Adipose tissue (tissue), 3 donors: Measurements from ENCODE around the gene SHKBP1. TPM values are rescaled to one million over a fixed set of nuclear protein-coding genes. Genes with fewer than 3 reads are reported as not detected.

ENCODE experiments used
- H3K27ac ChIP-seq: one replicate; pipeline ENCODE4 v1.5.1; 2013; ENCODE audit warnings: low read depth, low read length
- WGBS, 3 donors: extraction: QIAGEN DNeasy Blood & Tissue Kit; methylation state at CpG; one replicate each; pipeline ENCODE4 v1.1.7; 2013; 5-methylcytosine and 5-hydroxymethylcytosine counted together
- polyA plus RNA-seq, 3 donors: library from polyadenylated mRNA; stranded (reverse); fragments of 200-250 nt; gene quantifications; one replicate each; pipeline ENCODE4 v1.2.3, GENCODE V29; 2013
- donor health status: healthy with polysubstance abuse.
- donor health status: Bipolar disorder and iron deficiency.
- donor health status: healthy.

SHKBP1 gene
- polyA plus RNA-seq, 3 donors, result 35.6 to 67.6 (median 55.1) TPM

DNA sequence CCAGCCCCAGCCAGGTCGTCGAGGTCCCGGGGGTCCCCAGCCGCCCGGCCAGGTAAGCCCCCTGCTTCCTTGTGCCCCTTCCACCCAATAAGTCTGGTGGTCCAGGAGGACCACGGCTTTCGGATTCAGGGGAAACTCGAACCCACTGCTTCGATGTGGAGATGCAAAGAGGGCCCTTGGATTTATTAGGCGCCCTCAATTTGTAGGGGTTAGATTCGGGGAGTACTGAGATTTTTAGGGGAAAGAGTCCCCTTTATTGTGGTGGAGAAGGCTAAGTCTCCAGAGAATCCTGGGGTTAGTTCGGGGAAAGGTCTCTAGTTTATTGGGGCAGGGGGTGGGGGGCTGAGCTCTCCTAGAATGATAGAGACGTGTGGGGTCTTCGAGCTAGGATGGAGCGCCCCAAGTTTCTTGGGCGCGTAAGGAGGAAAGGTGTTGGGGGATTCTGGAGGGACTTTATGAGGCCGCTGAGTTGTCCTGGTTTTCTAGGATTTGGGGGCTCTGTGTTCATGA, 20.7 kb downstream of the SHKBP1 start:
- WGBS, 3 donors, result 8 to 11% (median 9%) methylated on average over 18 of the region's 18 CpGs
- no peak overlapping the region for H3K27ac ChIP-seq

- WGBS, 3 donors, result 1 to 2% (median 2%) methylated on average over 40 to 46 of the region's 46 CpGs
- no peak overlapping the region for H3K27ac ChIP-seq
Measured at GRCh38 chr19:40598121-40598917, 21.6 kb downstream of the SHKBP1 start.

DNA sequence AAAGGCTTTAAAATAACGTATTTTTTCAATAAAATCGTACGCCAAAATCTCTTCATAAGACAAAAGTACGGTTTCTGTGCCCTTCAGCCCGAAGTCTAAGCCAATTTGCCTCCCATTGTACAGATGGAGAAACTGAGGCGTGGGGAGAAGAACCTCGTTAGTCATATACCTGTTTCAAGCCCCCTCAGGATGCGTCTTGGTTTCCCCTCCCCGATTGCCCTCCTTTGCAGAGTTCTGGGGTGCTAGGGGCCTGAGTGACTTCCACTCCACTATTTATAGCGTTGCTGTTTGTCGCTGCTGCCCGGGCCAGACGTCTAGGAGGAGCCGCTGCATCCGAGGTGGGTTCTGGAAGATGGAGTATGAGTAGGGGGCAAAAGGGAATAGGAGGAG, 22.2 kb downstream of the SHKBP1 start:
- H3K27ac ChIP-seq, result no peak overlapping the region
- WGBS, 3 donors, result 10 to 12% (median 11%) methylated on average over 15 of the region's 15 CpGs

GRCh38 chr19:40599331-40599901, 22.7 kb downstream of the SHKBP1 start:
- WGBS, 3 donors, result 5 to 6% (median 5%) methylated on average over 9 of the region's 9 CpGs
- H3K27ac ChIP-seq, result no peak overlapping the region

DNA sequence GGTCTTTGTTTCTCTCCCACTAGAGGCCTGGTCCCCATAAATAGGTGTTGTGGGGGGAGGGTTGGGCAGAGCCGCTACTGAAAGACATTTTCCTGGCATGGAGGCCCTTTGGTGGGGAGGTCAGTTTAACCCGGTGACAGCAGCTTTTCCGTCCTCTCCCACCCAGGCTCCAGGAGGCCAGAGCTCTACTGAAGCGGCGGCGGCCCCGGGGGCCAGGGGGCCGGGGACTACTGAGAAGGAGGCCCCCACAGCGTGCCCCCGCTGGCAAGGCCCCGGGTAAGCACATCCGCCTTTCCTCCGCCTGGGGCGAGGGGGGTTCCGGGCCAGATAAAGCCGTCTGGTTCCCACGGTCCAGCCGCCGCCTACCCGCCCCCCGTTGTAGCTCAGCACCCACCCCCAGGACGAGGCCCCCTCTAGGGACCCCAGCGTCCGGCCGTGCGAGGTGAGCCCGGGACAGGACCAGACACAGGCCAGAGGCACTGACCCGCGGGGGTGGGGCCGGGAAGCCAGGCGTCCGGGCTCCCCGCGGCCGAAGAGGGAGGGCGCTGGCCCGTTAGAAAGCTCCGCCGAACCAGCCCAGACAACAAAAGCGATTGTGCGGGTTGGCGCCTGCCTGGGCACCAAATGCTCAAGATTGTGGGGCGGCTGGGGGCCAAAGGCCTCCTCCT, 23.4 kb downstream of the SHKBP1 start:
- 1 to 4% (median 2%) methylated on average over 42 to 43 of the region's 43 CpGs for WGBS, 3 donors
- H3K27ac ChIP-seq, result no peak overlapping the region

- H3K27ac ChIP-seq, result no peak overlapping the region
- WGBS, 3 donors, result 6 to 8% (median 7%) methylated on average over 13 of the region's 13 CpGs
Measured at GRCh38 chr19:40600570-40601133, 24.0 kb downstream of the SHKBP1 start.

DNA sequence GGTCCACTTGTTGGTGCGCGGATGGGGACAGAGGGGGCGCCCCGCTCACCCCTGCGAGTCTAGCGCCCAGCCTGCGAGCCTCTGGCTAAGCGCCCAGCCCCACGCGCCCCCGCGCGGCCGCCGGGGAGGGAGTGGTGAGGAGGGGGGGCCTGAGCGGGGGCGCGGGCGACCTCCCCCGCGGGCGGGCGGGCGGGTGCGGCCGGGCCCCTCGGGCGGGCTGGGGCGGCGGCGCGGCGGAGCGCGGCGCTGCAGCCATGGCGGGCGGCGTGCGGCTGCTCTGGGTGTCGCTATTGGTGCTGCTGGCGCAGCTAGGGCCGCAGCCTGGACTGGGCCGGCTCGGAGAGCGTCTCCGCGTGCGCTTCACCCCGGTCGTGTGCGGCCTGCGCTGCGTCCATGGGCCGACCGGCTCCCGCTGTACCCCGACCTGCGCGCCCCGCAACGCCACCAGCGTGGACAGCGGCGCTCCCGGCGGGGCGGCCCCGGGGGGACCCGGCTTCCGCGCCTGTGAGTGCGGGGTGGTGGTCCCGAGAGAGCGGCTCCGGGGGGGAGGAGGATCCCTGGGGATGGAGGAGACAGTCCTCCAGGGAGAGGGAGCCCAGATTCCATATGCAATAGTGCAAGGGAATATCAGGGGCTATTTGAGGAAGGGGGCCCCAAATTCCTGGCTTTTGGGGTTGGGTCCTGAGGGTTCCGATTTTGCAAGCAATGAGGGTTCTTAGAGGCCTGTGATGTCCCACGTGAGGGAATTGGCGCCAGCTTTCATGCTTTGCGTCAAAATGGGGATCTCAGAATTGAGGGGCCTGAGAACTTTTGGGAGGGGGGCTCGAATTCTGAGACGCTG, 24.7 kb downstream of the SHKBP1 start, which contains the start of gene LTBP4:
Gene LTBP4 (plus strand): TSS at position 236 of the 841 bp plus-strand sequence. CDS start 19 bp downstream, at position 255.
- H3K27ac ChIP-seq, result no peak within 1 kb of the TSS
- 1 to 2% (median 1%) methylated on average over 41 to 82 of the region's 82 CpGs for WGBS, 3 donors

- WGBS, 3 donors, result 42 to 49% (median 43%) methylated on average over 2 of the region's 2 CpGs
- H3K27ac ChIP-seq, result no peak overlapping the region
Measured at GRCh38 chr19:40603071-40603388, 26.4 kb downstream of the SHKBP1 start.

DNA sequence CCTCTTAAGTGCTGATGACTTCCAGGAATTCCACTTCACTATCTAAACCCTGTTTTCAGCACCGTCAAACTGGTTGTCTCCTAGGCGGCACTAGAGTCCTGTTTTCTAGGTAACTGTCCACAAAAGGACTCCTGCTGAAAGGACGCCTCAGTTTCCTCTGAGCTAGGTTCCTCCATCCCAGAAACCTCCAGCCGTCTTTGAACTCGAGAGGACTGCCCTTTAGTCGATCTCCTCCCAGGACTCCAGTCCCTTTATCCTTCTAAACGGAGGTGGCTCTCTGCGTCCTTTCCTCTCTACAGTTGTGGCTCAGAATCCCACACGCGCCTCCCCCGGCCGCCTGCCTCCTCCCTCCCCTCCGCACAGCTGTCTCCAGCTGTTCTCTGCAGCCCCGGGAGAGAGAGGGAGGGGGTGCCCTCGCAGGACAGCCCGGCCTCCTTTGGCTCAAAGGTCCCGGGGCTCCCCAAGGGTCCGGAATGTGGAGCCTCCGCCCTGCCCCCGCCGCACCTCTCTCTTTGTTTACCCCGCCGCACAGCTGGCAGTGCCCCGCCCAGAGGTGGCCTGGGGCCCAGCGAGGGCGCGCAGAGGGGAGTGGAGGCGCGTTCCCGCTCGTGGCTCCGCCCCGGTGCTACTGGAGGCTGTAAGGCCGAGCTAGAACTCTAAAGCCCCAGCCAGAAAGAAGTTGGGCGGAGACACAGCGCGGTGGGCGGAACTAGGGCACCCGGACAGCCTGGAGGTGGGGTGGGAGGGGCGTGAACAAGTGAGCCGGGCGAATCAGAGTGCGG, 26.9 kb downstream of the SHKBP1 start:
- H3K27ac ChIP-seq, result no peak overlapping the region
- 2% methylated on average over 35 to 43 of the region's 43 CpGs for WGBS, 3 donors

DNA sequence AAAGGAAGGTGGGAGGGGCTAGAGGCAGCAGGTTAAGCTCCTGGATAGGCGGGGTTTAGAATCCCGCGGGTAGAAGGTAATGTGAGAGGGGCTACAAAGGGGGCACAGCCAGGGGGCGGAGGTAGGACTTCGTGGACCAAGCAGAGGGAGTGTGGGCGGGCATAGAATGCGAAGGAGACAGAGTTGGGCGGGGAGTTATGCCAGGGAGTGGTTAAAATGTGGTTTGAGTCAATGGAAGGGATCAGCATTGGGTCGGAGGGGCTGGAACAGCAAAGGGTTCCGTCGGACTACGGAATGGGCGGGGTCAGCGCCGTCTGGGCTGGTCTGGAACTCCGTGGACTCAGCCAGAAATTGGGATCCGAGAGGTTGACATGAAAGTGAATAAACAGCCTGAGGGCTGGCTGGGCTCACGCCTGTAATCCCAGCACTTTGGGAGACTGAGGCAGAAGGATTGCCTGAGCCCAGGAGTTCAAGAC, 27.5 kb downstream of the SHKBP1 start:
- no peak overlapping the region for H3K27ac ChIP-seq
- WGBS, 3 donors, result 7 to 9% (median 7%) methylated on average over 18 of the region's 18 CpGs

- WGBS, 3 donors, result 24 to 33% (median 33%) methylated on average over 28 to 29 of the region's 29 CpGs
Measured at GRCh38 chr19:40604647-40605215, 28.1 kb downstream of the SHKBP1 start.

GRCh38 chr19:40605216-40605971, 28.7 kb downstream of the SHKBP1 start:
- no peak overlapping the region for H3K27ac ChIP-seq
- WGBS, 3 donors, result 1 to 5% (median 5%) methylated on average over 58 to 71 of the region's 71 CpGs

More at GRCh38 chr19:40604647-40605215, 28.1 kb downstream of the SHKBP1 start:
- H3K27ac ChIP-seq, result no peak overlapping the region

GRCh38 chr19:40607311-40608239, 30.9 kb downstream of the SHKBP1 start:
- 57 to 70% (median 59%) methylated on average over 31 of the region's 31 CpGs for WGBS, 3 donors
- no peak overlapping the region for H3K27ac ChIP-seq

- WGBS, 3 donors, result 87 to 91% (median 90%) methylated on average over 14 of the region's 14 CpGs
- no peak overlapping the region for H3K27ac ChIP-seq
Measured at GRCh38 chr19:40608240-40608621, 31.6 kb downstream of the SHKBP1 start.

DNA sequence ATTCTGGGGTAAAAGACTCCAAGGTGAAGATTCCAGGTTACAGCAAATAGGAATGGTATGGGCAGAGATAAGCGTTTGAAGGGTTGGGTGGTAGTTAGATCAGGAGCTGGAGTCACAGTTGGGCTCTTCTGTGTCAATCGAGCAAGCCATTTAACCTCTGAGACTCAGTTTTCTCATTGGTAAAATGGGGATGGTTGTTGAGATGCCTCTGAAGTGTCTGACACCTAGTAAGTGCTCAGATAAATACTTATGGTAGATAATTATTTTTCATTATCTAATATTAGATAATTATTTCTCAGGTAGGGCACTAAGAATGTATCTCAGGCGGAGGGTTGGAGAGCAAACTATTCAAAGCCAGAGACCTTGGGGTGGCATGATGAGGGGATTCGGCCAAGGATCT, 32.3 kb downstream of the SHKBP1 start:
- no peak overlapping the region for H3K27ac ChIP-seq
- 67 to 82% (median 68%) methylated on average over 4 of the region's 4 CpGs for WGBS, 3 donors
